Measurements from ENCODE around the gene QPCT. TPM values are rescaled to one million over a fixed set of nuclear protein-coding genes. Genes with fewer than 3 reads are reported as not detected.

Gene QPCT
- total and polyA plus RNA-seq, 2 experiments from 2014 or later = 13.2 TPM

- TF ChIP-seq ZNF462 (CRISPR knock-in tag; IDR thresholded peaks at IDR 0.05) = no peak
- no peak for TF ChIP-seq CTCF (conservative IDR thresholded peaks at IDR 0.05; ENCODE audit: low read depth in 2 of 2)
- TF ChIP-seq CREB1 (CRISPR knock-in tag; IDR thresholded peaks at IDR 0.05; ENCODE audit: low read depth) = no peak
- TF ChIP-seq EZH2 (IDR thresholded peaks at IDR 0.05; ENCODE audit: low read depth, unreplicated experiment) = no peak
- no peak for TF ChIP-seq ZNF331 (CRISPR knock-in tag; IDR thresholded peaks at IDR 0.05; ENCODE audit: low read depth)
- TF ChIP-seq ETS1 (IDR thresholded peaks at IDR 0.05) = no peak
- no peak for TF ChIP-seq POLR2AphosphoS5 (IDR thresholded peaks at IDR 0.05; ENCODE audit: low read depth)
Observed at GRCh38 chr2:37340637-37341036, 3.8 kb upstream of the QPCT start (continued).

Data from GM23338 (cell line).